Fibroblast of peridontal ligament (primary cell): ENCODE measurements around the gene TRAPPC5.

Experiments used
- DNase-seq: peaks from one replicate; pipeline ENCODE4 v3.0.0-alpha.2; 2010; ENCODE audit errors: extremely low read depth

Gene TRAPPC5

GRCh38 chr19:7699417-7700401 is 19.1 kb downstream of the TRAPPC5 start:
- no peak for DNase-seq

DNA sequence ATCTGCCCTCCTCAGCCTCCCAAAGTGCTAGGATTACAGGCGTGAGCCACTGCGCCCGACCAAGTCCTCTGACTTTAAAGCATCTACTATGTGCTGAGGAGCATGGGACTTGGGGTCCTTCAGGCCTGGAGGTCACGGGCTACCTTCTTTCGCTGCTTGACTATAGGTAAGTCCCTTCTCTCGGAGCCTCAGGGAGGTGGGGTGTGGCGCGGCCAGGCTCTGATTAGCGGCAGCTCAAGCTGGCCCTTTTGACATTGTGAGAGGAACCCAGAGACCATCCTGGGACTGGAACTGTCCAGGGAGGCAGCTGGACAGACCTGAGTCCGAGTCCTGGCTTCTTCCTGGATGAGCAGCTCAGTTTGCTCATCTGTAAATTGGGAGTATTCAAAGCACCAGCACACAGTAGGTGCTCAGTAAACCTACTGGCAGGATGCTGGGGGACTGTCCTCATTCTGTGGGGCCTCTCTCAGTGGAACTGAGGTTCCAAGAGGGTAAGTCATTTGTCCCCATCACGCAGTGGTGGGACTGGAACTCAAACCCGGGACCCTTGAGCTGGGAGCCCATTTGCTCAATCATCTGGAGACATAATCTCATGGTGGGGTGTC is 20.5 kb downstream of the TRAPPC5 start:
- DNase-seq, result no peak

- DNase-seq, result no peak
Observed at GRCh38 chr19:7701654-7702457, 21.2 kb downstream of the TRAPPC5 start, which contains the start of gene FCER2. FCER2 (minus strand) TSS chr19:7702131; CDS start chr19:7699760, 2,371 bp downstream.

DNA sequence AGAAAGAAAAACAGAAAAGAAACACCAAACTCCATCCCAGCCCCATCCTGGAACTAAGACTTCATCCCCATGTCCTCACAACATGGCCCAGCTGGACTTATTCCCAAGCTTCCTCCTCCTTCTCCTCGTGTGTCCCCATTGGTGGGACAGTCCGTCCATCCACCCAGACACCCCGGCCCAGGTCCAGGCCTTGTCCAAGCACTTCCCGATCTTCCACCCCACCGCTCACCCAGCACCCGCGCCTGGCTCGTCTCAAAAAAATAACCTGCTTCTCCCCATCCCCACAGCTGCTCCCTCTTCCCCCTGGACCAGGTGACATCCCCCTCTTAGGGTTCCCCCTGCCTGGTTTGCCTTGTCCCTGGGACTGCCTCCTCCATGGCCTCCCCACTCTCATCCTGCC is 22.7 kb downstream of the TRAPPC5 start:
- no peak for DNase-seq

DNA sequence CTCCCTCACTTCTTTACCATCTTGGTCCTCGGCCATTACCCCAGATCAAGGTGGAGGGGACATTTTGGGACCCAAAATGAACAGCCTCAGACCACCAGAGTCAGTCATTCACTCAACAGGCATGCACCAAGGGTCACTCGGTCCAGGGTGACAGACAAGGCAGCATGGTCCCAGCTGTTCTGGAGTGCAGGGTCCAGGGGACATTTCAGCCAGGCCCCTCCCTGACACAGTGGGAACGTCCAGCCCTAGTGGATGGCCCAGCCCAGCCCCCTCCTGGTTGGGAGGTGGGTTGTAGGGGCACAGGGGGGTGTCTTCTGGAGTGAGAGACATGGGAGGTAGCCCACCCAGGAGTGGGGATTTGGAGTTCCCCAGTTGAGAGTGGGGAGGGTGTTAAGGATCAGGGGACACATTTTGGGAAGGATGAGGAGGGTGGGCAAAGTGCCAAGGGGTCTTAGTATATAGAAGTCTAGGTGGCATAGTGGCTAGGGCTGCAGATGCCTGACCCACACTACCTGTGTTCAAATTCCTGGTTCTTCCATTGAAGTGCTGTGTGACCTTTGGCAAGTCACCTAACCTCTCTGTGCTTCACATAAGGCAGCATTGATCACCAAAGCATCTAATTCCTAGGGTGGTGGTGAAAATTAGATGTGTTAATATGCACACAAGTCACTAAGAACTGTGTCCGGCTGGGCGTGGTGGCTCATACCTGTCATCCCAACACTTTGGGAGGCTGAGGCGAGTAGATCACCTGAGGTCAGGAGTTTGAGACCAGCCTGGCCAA is 23.8 kb downstream of the TRAPPC5 start:
- no peak for DNase-seq

GRCh38 chr19:7705387-7706187 is 25.0 kb downstream of the TRAPPC5 start:
- DNase-seq, result no peak

GRCh38 chr19:7706188-7706954 is 25.7 kb downstream of the TRAPPC5 start:
- no peak for DNase-seq

DNA sequence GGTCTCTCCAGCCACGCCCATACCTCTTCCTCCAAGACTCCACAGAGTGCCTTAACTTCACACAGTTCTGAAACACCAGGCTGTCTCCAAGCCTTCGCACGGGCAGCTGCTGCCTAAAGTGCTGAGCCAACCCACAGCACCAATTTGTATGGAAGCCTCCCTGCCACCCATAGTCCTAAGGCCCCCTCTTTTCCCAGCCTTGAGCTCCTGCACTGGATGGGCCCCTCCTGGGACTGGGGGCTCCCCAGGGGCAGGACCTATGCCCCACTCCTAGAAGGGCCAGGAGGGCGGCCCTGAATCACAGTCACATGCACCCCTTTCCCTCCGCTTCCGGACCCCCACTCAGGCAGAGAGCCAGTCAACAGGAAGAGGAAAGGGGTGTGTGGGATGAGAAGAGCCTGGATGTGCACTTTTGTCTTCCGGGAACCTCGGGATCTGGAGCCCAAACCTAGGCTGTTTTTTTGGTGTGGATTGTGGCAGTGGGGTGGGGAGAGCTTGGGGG is 26.4 kb downstream of the TRAPPC5 start:
- DNase-seq, result no peak

DNA sequence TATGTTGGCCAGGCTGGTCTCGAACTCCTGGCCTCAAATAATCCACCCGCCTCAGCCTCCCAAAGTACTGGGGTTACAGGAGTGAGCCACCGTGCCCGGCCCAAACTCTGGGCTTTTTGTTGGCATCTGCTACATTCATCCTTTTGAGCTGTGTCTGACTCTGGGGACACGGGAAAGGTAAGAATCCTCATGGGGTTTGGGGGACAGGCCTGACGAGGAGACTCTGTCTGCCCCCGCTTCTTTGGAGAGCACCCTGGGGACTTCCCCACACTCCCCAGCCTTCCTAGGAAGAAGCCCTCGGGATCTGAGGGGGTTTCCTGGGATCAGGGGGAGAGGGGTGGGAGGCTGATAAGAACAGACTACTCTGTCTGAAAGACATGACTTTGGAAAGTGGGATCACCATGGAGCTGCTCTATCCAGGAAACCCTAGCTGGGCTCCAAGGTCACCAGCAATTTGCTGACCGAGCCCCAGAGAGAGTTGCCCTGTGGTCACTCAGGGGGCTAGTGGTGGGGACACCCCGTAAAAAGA is 29.4 kb downstream of the TRAPPC5 start:
- no peak for DNase-seq

DNA sequence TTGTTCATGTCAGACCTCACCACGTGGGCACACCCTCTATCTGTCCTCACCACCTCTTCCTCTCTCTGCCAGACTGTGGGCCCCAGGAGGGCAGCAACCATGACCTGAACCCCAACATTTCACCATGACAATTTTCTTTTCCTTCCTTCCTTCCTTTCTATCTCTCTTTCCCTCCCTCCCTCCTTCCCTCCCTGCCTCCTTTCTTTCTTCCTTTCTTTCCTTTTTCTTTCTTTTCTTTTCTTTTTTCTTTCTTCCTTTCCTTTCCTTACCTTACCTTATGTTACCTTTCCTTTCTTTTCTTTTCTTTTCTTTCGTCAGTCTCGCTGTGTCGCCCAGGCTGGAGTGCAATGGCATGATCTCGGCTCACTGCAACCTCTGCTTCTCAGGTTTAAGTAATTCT is 30.0 kb downstream of the TRAPPC5 start:
- DNase-seq, result no peak

GRCh38 chr19:7715671-7716070 is 35.0 kb downstream of the TRAPPC5 start:
- DNase-seq, result no peak

DNA sequence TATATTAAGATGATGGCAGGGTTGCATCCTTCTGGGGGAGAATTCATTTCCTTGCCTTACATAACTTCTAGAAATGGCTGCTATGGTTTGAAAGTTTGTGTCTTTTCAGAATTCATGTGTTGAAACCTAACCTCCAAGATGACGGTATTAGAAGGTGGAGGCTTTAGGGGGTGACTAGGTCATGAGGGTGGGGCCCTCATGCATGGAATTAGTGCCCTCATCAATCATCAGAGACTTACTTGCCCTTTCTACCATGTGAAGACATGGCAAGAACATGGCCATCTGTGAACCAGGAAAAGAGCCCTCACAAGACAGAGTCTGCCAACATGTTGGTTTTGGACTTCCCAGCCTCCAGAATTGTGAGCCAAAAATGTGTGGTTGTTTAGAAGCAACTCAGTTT is 36.1 kb downstream of the TRAPPC5 start:
- no peak for DNase-seq

- no peak for DNase-seq
Observed at GRCh38 chr19:7718668-7719067, 38.0 kb downstream of the TRAPPC5 start.

DNA sequence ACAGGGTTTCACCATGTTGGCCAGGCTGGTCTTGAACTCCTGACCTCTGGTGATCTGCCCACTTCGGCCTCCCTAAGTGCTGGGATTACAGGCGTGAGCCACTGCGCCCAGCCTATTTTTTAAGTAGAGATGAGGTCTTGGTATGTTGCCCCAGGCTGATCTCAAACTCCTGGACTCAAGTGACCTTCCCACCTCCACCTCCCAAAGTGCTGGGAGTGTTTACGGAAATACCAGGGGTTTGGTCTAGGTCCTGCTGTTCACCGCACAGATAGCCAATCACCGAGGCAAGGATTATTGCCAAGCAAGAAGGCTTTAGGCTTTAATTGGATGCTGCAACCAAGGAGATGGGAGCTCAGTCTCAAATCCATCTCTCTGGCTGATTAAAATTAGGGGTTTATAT is 39.7 kb downstream of the TRAPPC5 start:
- DNase-seq, result no peak

GRCh38 chr19:7722231-7722651 is 41.6 kb downstream of the TRAPPC5 start:
- no peak for DNase-seq

DNA sequence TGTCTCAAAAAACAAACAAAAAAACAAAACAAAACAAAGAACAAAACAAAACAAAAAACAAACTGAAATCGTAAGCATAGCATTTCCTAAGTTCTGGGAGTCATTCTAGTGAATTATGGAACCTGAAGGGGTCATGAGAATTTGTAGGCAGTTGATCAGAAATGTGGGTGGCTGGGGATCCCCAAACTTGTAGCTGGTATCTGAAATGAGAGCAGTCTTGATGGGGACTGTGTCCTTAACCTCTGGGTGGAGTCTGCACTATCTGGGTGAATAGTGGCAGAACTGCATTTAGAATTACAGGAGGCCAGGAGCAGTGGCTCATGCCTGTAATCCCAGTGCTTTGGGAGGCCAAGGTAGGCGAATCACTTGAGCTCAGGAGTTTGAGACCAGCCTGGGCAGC is 45.2 kb downstream of the TRAPPC5 start:
- DNase-seq, result no peak

GRCh38 chr19:7729211-7729610 is 48.6 kb downstream of the TRAPPC5 start:
- no peak for DNase-seq

GRCh38 chr19:7729831-7730285 is 49.2 kb downstream of the TRAPPC5 start:
- no peak for DNase-seq
